HepG2 (cell line): ENCODE data around the gene PPP2R2C. TPM values are rescaled to one million over a fixed set of nuclear protein-coding genes. Genes with fewer than 3 reads are reported as not detected.

Source experiments
- ATAC-seq: fragments of 200-7000 bp; cut with Tn5 transposase; 3 replicates; pipeline ENCODE4 v1.9.1; 2020; ENCODE audit warnings: mild to moderate bottlenecking, moderate library complexity
- BruUV-seq: library from RNA; stranded (reverse); fragments of 400-500 nt; replicated peaks from 2 replicates; lab custom pipeline; 2021; lab: Mats Ljungman, UMichigan
- CTCF ChIA-PET: fragments of 300-600 bp; formaldehyde crosslinking; extraction: SDS; loops from one replicate; lab custom pipeline; 2021; ENCODE audit warnings: low total read pairs, inconsistent platforms, low intra/inter-chr PET ratio; lab: Yijun Ruan, JAX
- POLR2A ChIA-PET: fragments of 350-600 bp; sonication (Branson Sonifier 250); formaldehyde crosslinking; loops from one replicate; lab custom pipeline; 2020; ENCODE audit warnings: antibody characterized with exemption, inconsistent platforms; lab: Yijun Ruan, JAX
- DNase-seq: peaks from one replicate; pipeline ENCODE4 v3.0.0-alpha.2; 2015; ENCODE audit warnings: low spot score
- FAIRE-seq: peaks from 3 replicates; lab custom pipeline; 2011; peaks lifted over from hg19 to GRCh38; lab: Jason Lieb, UNC
- H2AFZ ChIP-seq: one replicate; pipeline ENCODE4 v1.6.1; 2011; ENCODE audit warnings: low read length, inconsistent platforms
- H3K27ac ChIP-seq: fragments of 300-600 bp; 3 replicates; pipeline ENCODE4 v1.8.0; 2011; ENCODE audit warnings: mixed run types, mild to moderate bottlenecking, mixed read lengths, low read length, inconsistent platforms; ENCODE audit not compliant: insufficient read depth; ENCODE audit errors: extremely low read length
- H3K27me3 ChIP-seq, 2 experiments: fragments of 200-600 bp in 1 of 2; 2 replicates in 1 of 2; 3 replicates in 1 of 2; pipeline versions ENCODE4 v1.6.0 to v1.8.0; 2011; ENCODE audit warnings: low read length in 2 of 2, mild to moderate bottlenecking in 2 of 2, moderate library complexity in 2 of 2, inconsistent platforms in 1 of 2; ENCODE audit not compliant: insufficient read depth in 2 of 2, control insufficient read depth in 1 of 2
- H3K36me3 ChIP-seq, 2 experiments: fragments of 200-600 bp in 1 of 2; replicated peaks in 1 of 2; 2 replicates in 1 of 2; 3 replicates in 1 of 2; pipeline versions ENCODE4 v1.5.1 to v1.8.0; 2011; ENCODE audit warnings: low read length in 2 of 2, inconsistent platforms in 1 of 2; ENCODE audit not compliant: insufficient read depth in 2 of 2, control insufficient read depth in 1 of 2
- H3K4me1 ChIP-seq: 2 replicates; pipeline ENCODE4 v1.5.1; 2012; ENCODE audit warnings: low read length, inconsistent platforms; ENCODE audit not compliant: insufficient read depth
- H3K4me2 ChIP-seq: 2 replicates; pipeline ENCODE4 v1.6.0; 2011; ENCODE audit warnings: low read depth, low read length, inconsistent platforms
- H3K4me3 ChIP-seq, 3 experiments: fragments of 200-600 bp in 1 of 3; sonication (generic), shearing (Covaris generic) in 1 of 3; replicated peaks in 1 of 3; 2 replicates each; pipeline ENCODE4 v1.5.1; 2011 to 2016; ENCODE audit warnings: low read length in 3 of 3, inconsistent platforms in 2 of 3, low read depth in 2 of 3, mild to moderate bottlenecking in 2 of 3, control low read depth in 1 of 3, mixed read lengths in 1 of 3; ENCODE audit not compliant: insufficient read depth in 1 of 3
- H3K79me2 ChIP-seq: one replicate; pipeline ENCODE4 v1.6.1; 2011; ENCODE audit warnings: low read length, inconsistent platforms; ENCODE audit not compliant: insufficient read depth
- H3K9ac ChIP-seq: 2 replicates; pipeline ENCODE4 v1.6.0; 2011; ENCODE audit warnings: mild to moderate bottlenecking, low read depth, low read length, inconsistent platforms; ENCODE audit not compliant: insufficient read depth
- H3K9me3 ChIP-seq: 2 replicates; pipeline ENCODE4 v1.5.1; 2012; ENCODE audit warnings: mild to moderate bottlenecking, low read length
- H4K20me1 ChIP-seq: 2 replicates; pipeline ENCODE4 v1.6.0; 2011; ENCODE audit warnings: inconsistent platforms, mild to moderate bottlenecking, low read length, moderate library complexity; ENCODE audit not compliant: insufficient read depth
- WGBS: methylation state at CpG from one replicate; pipeline ENCODE4 v1.1.6; 2017; ENCODE audit warnings: low lambda C conversion rate; 5-methylcytosine and 5-hydroxymethylcytosine counted together
- in situ Hi-C: cut with HindIII; loops from 2 replicates; pipeline ENCODE4 v1.10.0; 2017; ENCODE audit warnings: low pct_unique_long_range_greater_than_20kb; ENCODE audit not compliant: extremely low pct_ligation_motif_present
- intact Hi-C: fragments of 100-400 bp; cut with micrococcal nuclease; formaldehyde crosslinking; loops from one replicate; pipeline ENCODE4 v1.10.0; 2022; ENCODE audit not compliant: unreplicated experiment
- polyA plus RNA-seq, 8 experiments: library from polyadenylated mRNA; depleted of rRNA in 3 of 8; stranded (reverse) in 7 of 8; unstranded in 1 of 8; fragments of >200 nt; fragmentation: Illumina TruSeq in 4 of 8; extraction: Trizol in 4 of 8; gene quantifications; 2 replicates each; pipeline versions ENCODE4 v1.2.1 to v1.2.3, GENCODE V29; 2011 to 2016; ENCODE audit warnings: low read depth in 4 of 8, missing spikeins in 1 of 8, mixed read lengths in 1 of 8; ENCODE audit not compliant: insufficient read depth in 1 of 8
- total RNA-seq, 5 experiments: library from RNA; depleted of rRNA; stranded (reverse); fragments of >200 nt; fragmentation: Illumina TruSeq; extraction: Trizol; gene quantifications; 2 replicates each; pipeline ENCODE4 v1.2.3, GENCODE V29; 2016; ENCODE audit warnings: low read depth in 1 of 5
- TF ChIP-seq, protein P1 (sequence below): IDR thresholded peaks from 2 replicates; pipeline ENCODE4 v1.6.1; 2016; ENCODE audit warnings: missing biosample characterization, missing genetic modification reagents, low read depth
- TF ChIP-seq, protein P2 (sequence below): IDR thresholded peaks from 2 replicates; pipeline ENCODE4 v1.6.1; 2016; ENCODE audit warnings: low read depth, missing genetic modification reagents, missing compliant biosample characterization
- TF ChIP-seq, protein P3 (sequence below): sonication (generic); formaldehyde crosslinking; conservative IDR thresholded peaks from 2 replicates; pipeline ENCODE4 v1.5.0; 2020; ENCODE audit warnings: missing genetic modification reagents

The PPP2R2C gene
- total and polyA plus RNA-seq, 2 of the 13 experiments (the other 11 are each of a cell fraction or from before 2014, with no cell fraction given), result 0.60 to 8.6 TPM

DNA sequence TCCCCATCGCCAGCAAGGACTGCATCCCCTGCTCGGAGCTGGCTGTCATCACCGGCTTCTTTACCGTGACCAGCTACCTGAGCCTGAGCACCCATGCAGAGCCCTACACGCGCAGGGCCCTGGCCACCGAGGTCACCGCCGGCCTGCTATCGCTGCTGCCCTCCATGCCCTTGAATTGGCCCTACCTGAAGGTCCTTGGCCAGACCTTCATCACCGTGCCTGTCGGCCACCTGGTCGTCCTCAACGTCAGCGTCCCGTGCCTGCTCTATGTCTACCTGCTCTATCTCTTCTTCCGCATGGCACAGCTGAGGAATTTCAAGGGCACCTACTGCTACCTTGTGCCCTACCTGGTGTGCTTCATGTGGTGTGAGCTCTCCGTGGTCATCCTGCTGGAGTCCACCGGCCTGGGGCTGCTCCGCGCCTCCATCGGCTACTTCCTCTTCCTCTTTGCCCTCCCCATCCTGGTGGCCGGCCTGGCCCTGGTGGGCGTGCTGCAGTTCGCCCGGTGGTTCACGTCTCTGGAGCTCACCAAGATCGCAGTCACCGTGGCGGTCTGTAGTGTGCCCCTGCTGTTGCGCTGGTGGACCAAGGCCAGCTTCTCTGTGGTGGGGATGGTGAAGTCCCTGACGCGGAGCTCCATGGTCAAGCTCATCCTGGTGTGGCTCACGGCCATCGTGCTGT lies 171.2 kb downstream of the PPP2R2C start:
- Histone ChIP-seq H3K4me2 (no peak overlapping the region), H3K9ac (no peak overlapping the region), H2AFZ (no peak overlapping the region), H3K27me3 (no peaks in the 10 kb centered on the region), H3K27ac (no peak overlapping the region), H4K20me1 (no peaks in the 10 kb centered on the region)
- ATAC-seq (no peak), DNase-seq (no peak), FAIRE-seq (no peak)
- 90% methylated on average over 30 of the region's 35 CpGs for WGBS
- in situ Hi-C loops, result no loop called here
- BruUV-seq, result no TSS peak
- POLR2A ChIA-PET, result no interaction called here
- TF ChIP-seq, protein P1, sequence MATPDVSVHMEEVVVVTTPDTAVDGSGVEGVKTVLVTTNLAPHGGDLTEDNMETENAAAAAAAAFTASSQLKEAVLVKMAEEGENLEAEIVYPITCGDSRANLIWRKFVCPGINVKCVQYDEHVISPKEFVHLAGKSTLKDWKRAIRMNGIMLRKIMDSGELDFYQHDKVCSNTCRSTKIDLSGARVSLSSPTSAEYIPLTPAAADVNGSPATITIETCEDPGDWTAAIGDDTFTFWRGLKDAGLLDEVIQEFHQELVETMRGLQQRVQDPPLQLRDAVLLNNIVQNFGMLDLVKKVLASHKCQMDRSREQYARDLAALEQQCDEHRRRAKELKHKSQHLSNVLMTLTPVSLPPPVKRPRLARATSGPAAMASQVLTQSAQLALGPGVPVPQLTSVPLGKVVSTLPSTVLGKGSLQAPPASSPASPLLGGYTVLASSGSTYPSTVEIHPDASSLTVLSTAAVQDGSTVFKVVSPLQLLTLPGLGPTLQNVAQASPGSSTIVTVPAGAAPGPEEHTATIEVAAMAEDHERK (CRISPR knock-in tag), result no peak
- TF ChIP-seq, all 625 proteins: peak for 0
- no peaks in the 10 kb centered on the region for H3K9me3 ChIP-seq
- intact Hi-C loops, result no loop called here
- H3K79me2 ChIP-seq, result no peaks in the 10 kb centered on the region
- 0 out of 2 replicates have a peak, but pooled peaks cover 2% of the 10 kb centered on the region for H3K4me1 ChIP-seq
- CTCF ChIA-PET, result no interaction called here
- H3K36me3 ChIP-seq, result peaks cover 34 to 51% of the 10 kb centered on the region in 2 experiments
- no peak overlapping the region for H3K4me3 ChIP-seq

DNA sequence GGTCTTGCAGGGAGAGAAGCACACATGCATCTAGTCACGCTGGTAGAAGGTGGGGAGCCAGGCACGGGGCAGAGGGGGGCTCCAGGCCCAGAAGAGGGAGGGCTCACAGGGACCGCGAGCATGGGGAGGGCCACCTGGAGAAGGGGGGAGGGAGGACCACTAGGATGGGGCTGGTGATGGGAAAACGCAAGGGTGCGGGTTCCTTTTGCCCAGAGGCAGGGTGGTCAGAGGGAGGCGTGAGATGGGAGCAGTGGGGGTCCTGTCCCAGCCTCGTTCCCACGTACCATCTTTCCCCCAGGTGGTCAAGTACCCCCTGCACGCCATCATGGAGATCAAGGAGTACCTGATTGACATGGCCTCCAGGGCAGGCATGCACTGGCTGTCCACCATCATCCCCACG lies 172.1 kb downstream of the PPP2R2C start:
- no TSS peak for BruUV-seq
- WGBS, result 89% methylated on average over 11 of the region's 11 CpGs
- H3K9ac ChIP-seq, result no peak overlapping the region
- TF ChIP-seq, protein P2, sequence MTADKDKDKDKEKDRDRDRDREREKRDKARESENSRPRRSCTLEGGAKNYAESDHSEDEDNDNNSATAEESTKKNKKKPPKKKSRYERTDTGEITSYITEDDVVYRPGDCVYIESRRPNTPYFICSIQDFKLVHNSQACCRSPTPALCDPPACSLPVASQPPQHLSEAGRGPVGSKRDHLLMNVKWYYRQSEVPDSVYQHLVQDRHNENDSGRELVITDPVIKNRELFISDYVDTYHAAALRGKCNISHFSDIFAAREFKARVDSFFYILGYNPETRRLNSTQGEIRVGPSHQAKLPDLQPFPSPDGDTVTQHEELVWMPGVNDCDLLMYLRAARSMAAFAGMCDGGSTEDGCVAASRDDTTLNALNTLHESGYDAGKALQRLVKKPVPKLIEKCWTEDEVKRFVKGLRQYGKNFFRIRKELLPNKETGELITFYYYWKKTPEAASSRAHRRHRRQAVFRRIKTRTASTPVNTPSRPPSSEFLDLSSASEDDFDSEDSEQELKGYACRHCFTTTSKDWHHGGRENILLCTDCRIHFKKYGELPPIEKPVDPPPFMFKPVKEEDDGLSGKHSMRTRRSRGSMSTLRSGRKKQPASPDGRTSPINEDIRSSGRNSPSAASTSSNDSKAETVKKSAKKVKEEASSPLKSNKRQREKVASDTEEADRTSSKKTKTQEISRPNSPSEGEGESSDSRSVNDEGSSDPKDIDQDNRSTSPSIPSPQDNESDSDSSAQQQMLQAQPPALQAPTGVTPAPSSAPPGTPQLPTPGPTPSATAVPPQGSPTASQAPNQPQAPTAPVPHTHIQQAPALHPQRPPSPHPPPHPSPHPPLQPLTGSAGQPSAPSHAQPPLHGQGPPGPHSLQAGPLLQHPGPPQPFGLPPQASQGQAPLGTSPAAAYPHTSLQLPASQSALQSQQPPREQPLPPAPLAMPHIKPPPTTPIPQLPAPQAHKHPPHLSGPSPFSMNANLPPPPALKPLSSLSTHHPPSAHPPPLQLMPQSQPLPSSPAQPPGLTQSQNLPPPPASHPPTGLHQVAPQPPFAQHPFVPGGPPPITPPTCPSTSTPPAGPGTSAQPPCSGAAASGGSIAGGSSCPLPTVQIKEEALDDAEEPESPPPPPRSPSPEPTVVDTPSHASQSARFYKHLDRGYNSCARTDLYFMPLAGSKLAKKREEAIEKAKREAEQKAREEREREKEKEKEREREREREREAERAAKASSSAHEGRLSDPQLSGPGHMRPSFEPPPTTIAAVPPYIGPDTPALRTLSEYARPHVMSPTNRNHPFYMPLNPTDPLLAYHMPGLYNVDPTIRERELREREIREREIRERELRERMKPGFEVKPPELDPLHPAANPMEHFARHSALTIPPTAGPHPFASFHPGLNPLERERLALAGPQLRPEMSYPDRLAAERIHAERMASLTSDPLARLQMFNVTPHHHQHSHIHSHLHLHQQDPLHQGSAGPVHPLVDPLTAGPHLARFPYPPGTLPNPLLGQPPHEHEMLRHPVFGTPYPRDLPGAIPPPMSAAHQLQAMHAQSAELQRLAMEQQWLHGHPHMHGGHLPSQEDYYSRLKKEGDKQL (CRISPR knock-in tag), result no peak
- TF ChIP-seq, protein P3, sequence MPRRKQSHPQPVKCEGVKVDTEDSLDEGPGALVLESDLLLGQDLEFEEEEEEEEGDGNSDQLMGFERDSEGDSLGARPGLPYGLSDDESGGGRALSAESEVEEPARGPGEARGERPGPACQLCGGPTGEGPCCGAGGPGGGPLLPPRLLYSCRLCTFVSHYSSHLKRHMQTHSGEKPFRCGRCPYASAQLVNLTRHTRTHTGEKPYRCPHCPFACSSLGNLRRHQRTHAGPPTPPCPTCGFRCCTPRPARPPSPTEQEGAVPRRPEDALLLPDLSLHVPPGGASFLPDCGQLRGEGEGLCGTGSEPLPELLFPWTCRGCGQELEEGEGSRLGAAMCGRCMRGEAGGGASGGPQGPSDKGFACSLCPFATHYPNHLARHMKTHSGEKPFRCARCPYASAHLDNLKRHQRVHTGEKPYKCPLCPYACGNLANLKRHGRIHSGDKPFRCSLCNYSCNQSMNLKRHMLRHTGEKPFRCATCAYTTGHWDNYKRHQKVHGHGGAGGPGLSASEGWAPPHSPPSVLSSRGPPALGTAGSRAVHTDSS (CRISPR knock-in tag), result no peak
- no peak overlapping the region for H3K4me3 ChIP-seq
- no peaks in the 10 kb centered on the region for H3K27me3 ChIP-seq
- FAIRE-seq, result no peak
- no peak overlapping the region for H3K27ac ChIP-seq
- no peak overlapping the region for H3K4me2 ChIP-seq
- H3K36me3 ChIP-seq, result peaks cover 41 to 60% of the 10 kb centered on the region in 2 experiments
- H4K20me1 ChIP-seq, result no peaks in the 10 kb centered on the region
- ChIA-PET POLR2A (interaction anchor here (1.0 kb wide), 1 partner anchor 9 kb away, joined by 3 read pairs; no protein-coding TSS in a partner anchor), CTCF (no interaction called here)
- intact Hi-C loops (no loop called here), in situ Hi-C loops (no loop called here)
- no peak for ATAC-seq
- no peaks in the 10 kb centered on the region for H3K4me1 ChIP-seq
- H3K79me2 ChIP-seq, result no peaks in the 10 kb centered on the region
- no peak overlapping the region for H2AFZ ChIP-seq
- no peaks in the 10 kb centered on the region for H3K9me3 ChIP-seq
- DNase-seq, result no peak
